Activated T-cell treated with anti-CD3 and anti-CD28 coated beads for 4 hours (primary cell): ENCODE data around the gene KLHL4.
"Not testable (repeated sequence)": the region's sequence is repeated elsewhere in the genome, so short reads cannot be mapped to it uniquely, and the experiment has no call there.

Experiments
- DNase-seq: peaks from one replicate; pipeline ENCODE4 v3.0.0-alpha.2; 2020

The KLHL4 gene

DNA sequence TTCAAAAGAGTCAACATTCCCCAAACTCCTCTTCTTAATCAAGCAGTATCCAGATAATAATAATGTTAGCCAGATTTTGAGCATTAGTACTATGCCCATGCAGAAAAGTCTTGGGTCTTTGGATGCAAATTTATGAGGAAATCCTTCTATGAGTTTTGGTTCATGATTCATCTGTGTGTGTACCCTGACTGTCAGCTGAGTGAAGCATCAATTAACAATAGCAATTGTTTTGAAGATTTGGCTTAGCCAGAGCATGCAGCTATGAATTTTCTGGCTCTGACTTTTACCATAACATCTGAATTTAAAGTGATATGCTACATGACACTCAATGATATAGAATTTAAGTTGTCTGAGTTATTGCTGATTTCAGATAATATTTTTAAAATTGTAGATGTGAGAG lies 145.8 kb downstream of the KLHL4 start:
- no peak for DNase-seq

DNA sequence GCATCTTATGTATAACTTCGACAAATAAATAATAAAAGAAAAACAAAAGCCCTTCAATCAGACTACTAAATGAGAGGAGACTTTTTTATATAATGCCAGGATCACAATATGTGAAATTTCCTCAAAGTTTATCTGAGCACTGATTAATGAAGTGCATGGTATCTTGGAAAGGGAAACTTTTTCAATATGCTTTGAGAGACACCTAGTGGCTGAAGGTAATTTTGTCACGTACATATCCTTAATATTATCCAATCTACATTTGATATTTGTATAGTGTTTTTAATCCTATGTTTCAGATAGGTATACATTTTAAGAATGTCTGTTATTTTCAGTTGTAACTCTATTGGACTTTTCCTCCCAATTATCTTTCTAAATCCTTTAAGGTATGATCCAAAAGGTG lies 146.8 kb downstream of the KLHL4 start:
- no peak for DNase-seq

DNA sequence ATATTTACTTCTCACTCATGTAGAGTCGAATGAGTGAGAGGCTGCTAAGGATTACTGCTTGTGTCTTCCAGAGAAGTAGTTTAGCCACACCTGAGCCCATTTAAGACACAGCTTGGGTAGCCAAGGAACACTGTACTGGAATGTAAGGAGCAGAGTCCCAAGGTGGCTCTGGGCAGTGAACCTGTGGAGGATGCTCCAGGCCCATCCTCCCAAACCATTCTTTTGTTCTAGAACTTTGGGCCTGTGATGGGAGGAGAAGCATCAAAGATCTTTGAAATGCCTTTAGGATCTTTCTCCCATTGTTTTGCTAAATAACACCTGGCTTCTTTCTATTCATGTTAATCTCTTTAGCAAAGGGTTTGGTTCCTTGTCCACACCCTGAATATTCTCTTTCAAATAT lies 162.2 kb downstream of the KLHL4 start:
- DNase-seq = no peak

DNA sequence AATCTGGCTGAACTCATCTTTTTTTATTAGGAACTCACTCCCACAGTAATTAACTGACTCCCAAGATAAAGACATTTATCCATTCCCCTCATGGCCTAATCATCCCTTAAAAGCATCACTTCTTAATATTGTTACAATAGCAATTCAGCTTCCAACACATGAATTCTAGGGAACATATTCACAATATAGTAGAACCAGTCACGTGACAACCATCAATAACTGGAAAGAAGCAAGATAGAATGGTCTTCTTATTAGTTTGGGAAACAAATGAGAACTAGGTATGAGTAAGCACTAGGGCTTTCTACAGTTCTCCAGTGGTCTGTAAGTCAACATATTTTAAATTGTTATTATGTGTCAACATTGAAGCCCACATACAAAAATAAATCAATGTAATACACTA lies 170.1 kb downstream of the KLHL4 start:
- no peak for DNase-seq

DNA sequence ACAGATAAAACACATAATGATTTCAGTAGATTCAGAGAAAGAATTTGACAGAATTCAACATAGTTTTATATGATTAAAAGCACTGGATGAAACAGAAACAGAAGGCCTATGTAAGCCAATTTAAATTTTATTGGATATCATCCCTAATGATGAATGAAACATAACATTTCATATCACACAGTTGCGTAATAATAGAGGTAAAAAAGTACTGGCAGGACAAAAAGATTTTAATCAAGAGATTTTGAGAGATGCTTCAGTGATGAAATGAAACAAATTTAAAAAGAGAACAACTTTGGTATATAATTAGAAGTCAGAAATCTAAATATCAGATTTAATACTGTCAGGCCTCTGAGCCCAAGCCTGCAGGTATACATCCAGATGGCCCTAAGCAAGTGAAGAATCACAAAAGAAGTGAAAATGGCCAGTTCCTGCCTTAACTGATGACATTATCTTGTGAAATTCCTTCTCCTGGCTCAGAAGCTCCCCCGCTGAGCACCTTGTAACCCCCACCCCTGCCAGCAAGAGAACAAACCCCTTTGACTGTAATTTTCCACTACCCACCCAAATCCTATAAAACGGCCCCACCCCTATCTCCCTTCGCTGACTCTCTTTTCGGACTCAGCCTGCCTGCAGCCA lies 170.6 kb downstream of the KLHL4 start:
- not testable (repeated sequence) for DNase-seq

DNA sequence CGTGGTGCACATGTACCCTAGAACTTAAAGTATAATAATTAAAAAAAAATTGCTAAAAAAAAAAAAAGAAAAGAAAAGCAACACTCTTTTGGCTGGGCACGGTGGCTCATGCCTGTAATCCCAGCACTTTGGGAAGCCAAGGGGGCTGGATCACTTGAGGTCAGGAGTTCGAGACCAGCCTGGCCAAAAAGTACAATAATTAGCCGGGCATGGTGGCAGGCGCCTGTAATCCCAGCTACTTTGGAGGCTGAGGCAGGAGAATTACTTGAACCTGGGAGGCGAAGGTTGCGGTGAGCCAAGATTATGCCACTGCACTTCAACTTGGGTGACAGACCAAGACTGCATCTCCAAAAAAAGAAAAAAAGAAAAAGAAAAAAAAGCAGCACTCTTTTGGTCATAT lies 171.6 kb downstream of the KLHL4 start:
- not testable (repeated sequence) for DNase-seq

DNA sequence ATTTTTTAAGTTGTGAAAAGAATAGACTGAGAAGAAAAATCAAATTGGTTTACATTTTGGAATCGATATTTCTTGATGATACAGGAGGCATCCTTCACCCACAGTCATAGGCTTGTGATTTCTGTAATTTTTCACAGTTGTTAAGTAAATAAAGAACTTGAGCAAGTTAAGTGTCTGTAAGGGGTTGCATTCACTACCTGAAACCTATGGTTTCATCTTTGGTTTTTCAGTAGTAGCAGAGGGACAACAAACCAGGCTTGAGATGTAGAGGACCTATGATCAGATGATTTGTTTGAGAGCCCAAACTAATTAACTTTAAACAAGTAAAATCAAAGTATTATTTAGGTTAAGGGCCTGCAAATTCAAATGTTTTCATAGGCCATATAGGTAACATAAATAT lies 175.6 kb downstream of the KLHL4 start:
- no peak for DNase-seq

DNA sequence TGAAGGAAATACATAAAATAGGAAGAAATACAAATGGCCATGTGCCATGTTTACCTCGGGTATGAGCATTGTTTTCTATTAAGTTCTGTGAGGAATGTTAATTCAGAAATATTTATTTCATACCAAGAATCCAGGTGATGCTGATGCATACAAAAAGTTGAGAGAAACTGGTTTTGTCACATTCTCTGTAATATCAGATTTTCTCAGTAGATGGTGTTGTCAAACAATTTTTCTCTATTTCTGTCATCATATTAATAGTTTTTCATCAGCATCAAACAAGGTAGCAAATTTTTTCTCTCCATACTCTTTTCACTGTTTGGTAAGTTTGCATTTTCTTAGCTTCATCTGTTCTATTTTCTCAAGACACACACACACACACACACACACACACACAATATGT lies 179.8 kb downstream of the KLHL4 start:
- no peak for DNase-seq

DNA sequence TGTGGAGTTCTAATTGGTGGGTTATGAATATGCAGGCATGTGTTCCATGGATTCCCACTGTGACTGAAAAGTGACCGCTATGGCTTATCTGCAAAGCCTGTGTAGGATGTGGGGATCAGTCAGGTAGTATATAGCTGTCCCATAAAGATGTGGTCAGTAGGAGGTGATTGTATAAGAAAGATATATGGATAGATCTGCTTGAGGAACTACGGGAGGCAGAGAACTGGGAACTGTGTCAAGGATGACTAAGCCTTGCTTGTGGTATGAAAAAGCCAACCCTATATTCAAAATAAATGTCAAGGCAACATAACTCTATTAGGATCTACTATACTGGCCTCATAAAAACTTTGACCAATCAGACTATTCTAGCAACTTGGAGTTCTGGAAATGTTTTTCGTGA lies 185.2 kb downstream of the KLHL4 start:
- DNase-seq = no peak

DNA sequence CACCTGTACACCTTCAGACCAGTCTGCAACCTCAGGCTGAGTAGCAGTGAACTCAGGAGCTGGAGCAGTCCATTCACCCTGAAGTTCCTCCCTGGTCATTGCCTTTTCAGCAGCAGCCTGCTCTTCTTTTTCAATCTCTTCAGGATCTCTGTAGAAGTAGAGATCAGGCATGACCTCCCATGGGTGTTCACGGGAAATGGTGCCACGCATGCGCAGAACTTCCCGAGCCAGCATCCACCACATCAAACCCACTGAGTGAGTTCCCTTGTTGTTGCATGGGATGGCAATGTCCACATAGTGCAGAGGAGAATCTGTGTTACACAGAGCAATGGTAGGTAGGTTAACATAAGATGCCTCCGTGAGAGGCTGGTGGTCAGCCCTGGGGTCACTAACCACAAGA lies 185.9 kb downstream of the KLHL4 start:
- not testable (repeated sequence) for DNase-seq

DNA sequence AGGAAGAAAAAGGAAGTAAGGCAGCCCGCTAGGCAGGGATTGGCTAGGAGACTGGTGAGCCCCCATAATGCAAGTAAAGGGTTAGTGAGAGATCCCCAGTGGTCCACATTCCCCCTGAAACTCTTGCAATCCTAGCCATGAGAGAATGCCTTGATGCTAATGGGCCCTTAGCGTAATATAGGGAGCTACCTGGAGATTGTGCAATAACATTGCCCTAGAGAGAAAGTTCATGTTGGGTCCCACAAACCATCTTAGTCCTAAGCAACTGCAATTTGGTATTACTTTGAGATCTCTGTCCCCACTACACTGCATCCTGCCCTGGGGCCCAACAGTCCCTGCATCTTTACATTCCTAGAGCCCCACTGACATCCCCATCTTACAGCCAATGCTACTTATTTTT lies 188.5 kb downstream of the KLHL4 start:
- no peak for DNase-seq

DNA sequence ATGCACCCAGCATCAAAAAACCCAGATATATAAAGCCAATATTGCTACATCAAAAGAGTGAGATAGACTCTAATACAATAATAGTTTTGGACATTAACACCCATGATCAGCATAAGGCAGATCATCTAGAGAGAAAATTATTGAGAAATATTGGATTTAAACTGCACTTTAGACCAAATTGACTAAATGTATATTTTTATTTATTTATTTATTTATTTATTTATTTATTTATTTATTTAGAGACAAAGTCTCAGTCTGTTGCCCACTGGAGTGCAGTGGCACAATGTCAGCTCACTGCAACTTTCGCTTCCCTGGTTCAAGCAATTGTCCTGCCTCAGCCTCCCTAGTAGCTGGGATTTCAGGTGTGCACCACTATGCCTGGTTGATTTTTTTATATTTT lies 193.0 kb downstream of the KLHL4 start:
- no peak for DNase-seq
